GM04504 (cell line): ENCODE data around the gene FZR1.
"Not testable (repeated sequence)": the region's sequence is repeated elsewhere in the genome, so short reads cannot be mapped to it uniquely, and the experiment has no call there.

ENCODE experiments used
- DNase-seq: peaks from one replicate; pipeline ENCODE4 v3.0.0-alpha.2; 2012; ENCODE audit warnings: low read depth

Gene FZR1

GRCh38 chr19:3514930-3515329 is 8.8 kb downstream of the FZR1 start:
- DNase-seq: no peak

- DNase-seq: no peak
These were observed 9.8 kb downstream of the FZR1 start for GRCh38 chr19:3515891-3516422.

- no peak for DNase-seq
These were observed 10.6 kb downstream of the FZR1 start for GRCh38 chr19:3516675-3517207.

- DNase-seq: no peak
These were observed 11.5 kb downstream of the FZR1 start for GRCh38 chr19:3517638-3518037.

GRCh38 chr19:3518255-3518654 is 12.1 kb downstream of the FZR1 start:
- no peak for DNase-seq

GRCh38 chr19:3518659-3519058 is 12.5 kb downstream of the FZR1 start:
- DNase-seq: no peak

- no peak for DNase-seq
These were observed 13.0 kb downstream of the FZR1 start for GRCh38 chr19:3519126-3519525.

GRCh38 chr19:3520166-3521103 is 14.3 kb downstream of the FZR1 start:
- no peak for DNase-seq

GRCh38 chr19:3521104-3521445 is 15.0 kb downstream of the FZR1 start:
- DNase-seq: no peak

GRCh38 chr19:3522421-3523360 is 16.6 kb downstream of the FZR1 start:
- DNase-seq: no peak

GRCh38 chr19:3523361-3524077 is 17.4 kb downstream of the FZR1 start:
- DNase-seq: no peak

- DNase-seq: no peak
These were observed 18.1 kb downstream of the FZR1 start for GRCh38 chr19:3524078-3524842.

- no peak for DNase-seq
These were observed 18.9 kb downstream of the FZR1 start for GRCh38 chr19:3524904-3525451.

- no peak for DNase-seq
These were observed 20.6 kb downstream of the FZR1 start for GRCh38 chr19:3526507-3527237.

- no peak for DNase-seq
These were observed 21.3 kb downstream of the FZR1 start for GRCh38 chr19:3527238-3527910.

- DNase-seq: no peak
These were observed 22.0 kb downstream of the FZR1 start for GRCh38 chr19:3528080-3528479.

GRCh38 chr19:3528539-3529211 is 22.6 kb downstream of the FZR1 start:
- no peak for DNase-seq

- DNase-seq: not testable (repeated sequence)
These were observed 23.2 kb downstream of the FZR1 start for GRCh38 chr19:3529299-3529698.

GRCh38 chr19:3530389-3530788 is 24.3 kb downstream of the FZR1 start:
- DNase-seq: no peak
